NCI-H1105 treated with DMSO at 0.1 percent for 48 hours (cell line): ENCODE results near the gene MCHR1.
"Not testable (repeated sequence)": the region's sequence is repeated elsewhere in the genome, so short reads cannot be mapped to it uniquely, and the experiment has no call there.

ENCODE experiments used
- DNase-seq: peaks from one replicate; lab custom pipeline; 2025; lab: John Stamatoyannopoulos, UW

MCHR1 gene

GRCh38 chr22:40679249-40679963 is at the start of gene MCHR1:
MCHR1 (plus strand) TSS chr22:40679484; CDS start chr22:40679653, 169 bp downstream.
- DNase-seq, result no peak

- DNase-seq, result no peak
These were observed 47.4 kb upstream of the MCHR1 start for GRCh38 chr22:40631925-40632324.

- DNase-seq, result no peak
These were observed 46.2 kb upstream of the MCHR1 start for GRCh38 chr22:40633036-40633435.

GRCh38 chr22:40634119-40634903 is 45.0 kb upstream of the MCHR1 start:
- no peak for DNase-seq

- DNase-seq, result no peak
These were observed 44.0 kb upstream of the MCHR1 start for GRCh38 chr22:40635043-40635939.

GRCh38 chr22:40635940-40636379 is 43.3 kb upstream of the MCHR1 start:
- DNase-seq, result no peak

- DNase-seq, result peak; percentile 99
These were observed 42.7 kb upstream of the MCHR1 start, which contains the start of gene MRTFA for GRCh38 chr22:40636380-40637182. MRTFA (minus strand) TSS chr22:40636719.

GRCh38 chr22:40637183-40638150 is 41.8 kb upstream of the MCHR1 start:
- no peak for DNase-seq

GRCh38 chr22:40638261-40638660 is 41.0 kb upstream of the MCHR1 start:
- DNase-seq, result no peak

GRCh38 chr22:40641269-40641668 is 38.0 kb upstream of the MCHR1 start:
- no peak for DNase-seq

GRCh38 chr22:40642316-40642715 is 37.0 kb upstream of the MCHR1 start:
- DNase-seq, result no peak

GRCh38 chr22:40645579-40646197 is 33.6 kb upstream of the MCHR1 start:
- DNase-seq, result no peak

GRCh38 chr22:40648386-40648785 is 30.9 kb upstream of the MCHR1 start:
- no peak for DNase-seq

- DNase-seq, result no peak
These were observed 28.2 kb upstream of the MCHR1 start for GRCh38 chr22:40651057-40651456.

- DNase-seq, result peak; percentile 94
These were observed 27.5 kb upstream of the MCHR1 start for GRCh38 chr22:40651563-40652501.

GRCh38 chr22:40653361-40653760 is 25.9 kb upstream of the MCHR1 start:
- DNase-seq, result no peak

GRCh38 chr22:40654522-40655167 is 24.6 kb upstream of the MCHR1 start:
- peak; percentile 49 for DNase-seq

- not testable (repeated sequence) for DNase-seq
These were observed 23.3 kb upstream of the MCHR1 start for GRCh38 chr22:40655941-40656340.
